Fibroblast of gingiva (primary cell): ENCODE measurements around the gene GPR3.

Experiments
- DNase-seq: peaks from one replicate; pipeline ENCODE4 v3.0.0-alpha.2; 2011; ENCODE audit warnings: low read depth

Gene GPR3, protein sequence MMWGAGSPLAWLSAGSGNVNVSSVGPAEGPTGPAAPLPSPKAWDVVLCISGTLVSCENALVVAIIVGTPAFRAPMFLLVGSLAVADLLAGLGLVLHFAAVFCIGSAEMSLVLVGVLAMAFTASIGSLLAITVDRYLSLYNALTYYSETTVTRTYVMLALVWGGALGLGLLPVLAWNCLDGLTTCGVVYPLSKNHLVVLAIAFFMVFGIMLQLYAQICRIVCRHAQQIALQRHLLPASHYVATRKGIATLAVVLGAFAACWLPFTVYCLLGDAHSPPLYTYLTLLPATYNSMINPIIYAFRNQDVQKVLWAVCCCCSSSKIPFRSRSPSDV

DNA sequence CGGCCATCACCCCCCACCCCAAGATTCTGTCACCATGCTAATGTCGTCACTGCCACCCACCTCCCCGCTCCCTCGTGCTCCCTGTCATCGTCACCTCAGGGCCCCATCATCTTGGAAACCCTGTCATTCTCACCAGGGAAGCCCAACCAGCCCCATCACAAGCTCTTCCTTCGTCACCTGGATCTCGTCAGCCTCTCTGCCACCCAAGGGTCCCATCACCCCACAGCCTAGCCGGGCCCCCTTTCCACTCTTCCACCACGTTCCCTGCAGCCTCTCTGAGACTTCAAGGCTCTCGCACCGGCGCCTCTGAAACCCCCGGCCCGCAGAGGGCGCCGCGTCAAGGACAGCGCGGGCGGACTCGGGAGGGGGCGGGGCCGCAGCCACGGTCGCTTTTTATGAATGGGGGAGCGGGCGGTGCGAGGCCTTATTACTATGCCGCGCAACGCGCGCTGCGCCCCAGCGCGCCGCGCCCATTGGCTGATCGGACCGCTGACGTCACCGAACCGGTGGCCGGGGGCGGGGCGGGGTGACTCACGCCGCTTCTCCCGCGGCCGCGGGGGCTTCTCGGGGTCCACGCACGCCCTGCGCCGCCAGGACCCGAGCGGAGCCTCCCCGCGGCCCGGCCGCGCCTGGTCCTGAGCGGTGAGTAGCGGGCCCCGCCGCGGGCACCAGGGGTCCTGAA lies at the start of gene GPR3:
TSS of gene GPR3 (plus strand) at position 527 of the 682 bp plus-strand sequence. CDS start 1,177 bp downstream, outside the sequence.
- DNase-seq: peak; percentile 85

DNA sequence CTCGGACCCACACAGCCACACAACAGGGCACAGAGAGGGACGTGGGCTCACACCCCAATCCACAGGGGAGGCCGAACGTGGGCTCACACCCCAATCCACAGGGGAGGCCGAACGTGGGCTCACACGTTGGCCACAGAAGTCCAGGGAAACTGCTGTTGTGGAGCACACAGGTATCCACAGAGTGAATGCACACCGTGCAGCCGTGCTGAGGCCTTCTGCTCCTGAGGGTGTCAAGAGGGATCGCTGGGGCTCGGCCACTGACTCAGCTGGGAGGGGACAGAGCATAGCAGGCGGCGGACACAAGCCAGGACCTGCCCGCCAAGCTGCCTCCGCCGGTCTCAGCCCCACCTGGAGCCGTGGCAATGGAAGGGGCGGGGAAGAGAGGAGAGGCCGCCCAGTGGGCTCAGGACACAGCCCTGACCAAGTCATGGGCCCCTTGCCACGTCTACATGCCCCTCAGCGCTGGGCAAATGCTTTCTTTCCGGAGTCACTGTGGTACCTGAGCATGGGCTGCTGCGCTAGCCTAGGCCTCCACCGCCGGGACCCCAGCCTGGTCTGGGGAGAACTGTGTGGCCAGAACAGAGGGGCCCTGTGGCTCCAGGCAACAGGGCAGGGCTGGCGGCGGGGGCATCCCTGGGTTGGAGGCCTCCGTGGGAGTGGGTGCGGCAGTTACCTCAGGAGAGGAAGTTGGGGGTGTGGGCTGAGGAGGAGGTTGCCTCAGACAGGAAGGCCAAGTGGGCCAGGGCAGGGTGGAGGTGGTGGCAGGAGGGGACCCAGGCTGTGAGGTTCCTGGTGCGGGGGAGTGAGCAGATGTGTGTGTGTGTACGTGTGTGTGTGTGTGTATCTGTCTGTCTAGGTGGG lies 49.4 kb upstream of the GPR3 start:
- DNase-seq: no peak

DNA sequence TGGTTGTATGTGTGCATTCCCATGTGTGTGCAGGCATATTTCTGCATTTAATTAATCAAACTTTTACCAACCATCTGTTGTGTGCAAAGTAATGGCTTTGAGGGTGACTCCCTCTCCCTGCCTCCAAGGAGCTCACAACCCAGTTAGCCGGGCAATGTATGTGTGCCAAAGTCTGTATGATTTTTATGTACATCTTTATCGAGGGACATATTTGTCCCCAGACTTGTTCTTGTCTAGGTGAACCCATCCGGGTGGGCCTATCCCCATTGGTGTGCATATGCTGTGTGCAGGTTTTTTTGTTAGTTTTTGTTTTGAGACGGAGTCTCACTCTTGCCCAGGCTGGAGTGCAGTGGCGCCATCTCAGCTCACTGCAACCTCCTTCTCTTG lies 48.8 kb upstream of the GPR3 start:
- DNase-seq: no peak

DNA sequence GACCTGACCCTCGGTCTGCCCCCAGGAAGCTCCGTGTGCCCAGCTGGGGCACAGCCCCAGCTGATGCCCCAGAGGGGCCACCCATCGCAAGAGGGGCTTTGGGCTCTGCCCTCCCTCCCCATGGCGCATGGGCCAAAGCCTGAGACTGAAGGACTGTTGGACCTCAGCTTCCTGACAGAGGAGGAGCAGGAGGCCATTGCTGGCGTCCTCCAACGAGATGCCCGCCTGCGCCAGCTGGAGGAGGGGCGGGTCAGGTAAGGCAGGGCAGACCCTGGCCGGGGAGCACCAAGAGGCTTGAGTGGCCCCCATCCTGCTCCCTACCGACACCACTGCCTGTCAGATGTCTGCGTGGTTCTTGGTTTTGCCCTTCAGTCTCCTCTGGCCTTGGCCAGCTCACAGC lies 47.1 kb upstream of the GPR3 start:
- no peak for DNase-seq

DNA sequence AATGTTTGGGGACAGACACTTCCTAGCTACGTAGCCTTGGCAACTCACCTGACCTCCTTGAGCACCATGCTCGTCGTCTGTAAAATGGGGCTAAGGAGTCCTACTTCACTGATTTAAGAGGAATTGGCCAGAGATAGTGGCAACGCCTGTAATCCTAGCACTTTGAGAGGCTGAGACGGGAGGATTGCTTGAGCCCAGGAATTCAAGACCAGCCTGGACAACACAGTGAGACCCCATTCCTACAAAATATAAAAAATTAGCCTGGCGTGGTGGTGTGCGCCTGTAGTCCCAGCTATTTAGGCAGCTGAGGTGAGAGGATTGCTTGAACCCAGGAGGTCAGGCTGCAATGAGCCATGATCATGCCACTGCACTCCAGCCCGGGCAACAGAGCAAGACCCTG lies 46.1 kb upstream of the GPR3 start:
- DNase-seq: no peak

DNA sequence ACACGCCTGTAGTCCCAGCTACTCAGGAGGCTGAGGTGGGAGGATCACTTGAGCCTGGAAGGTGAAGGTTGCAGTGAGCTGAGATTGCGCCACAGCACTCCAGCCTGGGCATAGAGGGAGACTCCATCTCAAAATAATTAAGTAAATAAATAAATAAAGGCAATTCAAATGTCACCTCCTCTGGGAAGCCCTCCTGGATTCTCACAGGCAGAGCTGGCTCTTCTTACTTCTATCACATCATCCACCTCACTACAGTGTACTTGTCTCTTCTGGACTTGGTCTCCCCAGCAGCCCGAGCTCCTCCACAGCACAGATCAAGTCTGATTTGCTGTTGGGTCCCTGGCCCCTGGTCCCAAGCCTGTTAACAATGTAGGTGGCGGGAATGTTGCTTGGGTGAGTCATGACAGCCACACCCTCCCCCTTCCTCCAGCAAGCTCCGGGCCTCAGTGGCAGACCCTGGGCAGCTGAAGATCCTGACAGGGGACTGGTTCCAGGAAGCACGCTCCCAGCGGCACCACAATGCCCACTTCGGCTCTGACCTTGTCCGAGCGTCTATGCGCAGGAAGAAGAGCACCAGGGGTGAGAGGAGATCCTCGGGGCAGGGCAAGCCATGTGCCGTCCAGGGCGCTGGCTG lies 45.3 kb upstream of the GPR3 start:
- DNase-seq: no peak

DNA sequence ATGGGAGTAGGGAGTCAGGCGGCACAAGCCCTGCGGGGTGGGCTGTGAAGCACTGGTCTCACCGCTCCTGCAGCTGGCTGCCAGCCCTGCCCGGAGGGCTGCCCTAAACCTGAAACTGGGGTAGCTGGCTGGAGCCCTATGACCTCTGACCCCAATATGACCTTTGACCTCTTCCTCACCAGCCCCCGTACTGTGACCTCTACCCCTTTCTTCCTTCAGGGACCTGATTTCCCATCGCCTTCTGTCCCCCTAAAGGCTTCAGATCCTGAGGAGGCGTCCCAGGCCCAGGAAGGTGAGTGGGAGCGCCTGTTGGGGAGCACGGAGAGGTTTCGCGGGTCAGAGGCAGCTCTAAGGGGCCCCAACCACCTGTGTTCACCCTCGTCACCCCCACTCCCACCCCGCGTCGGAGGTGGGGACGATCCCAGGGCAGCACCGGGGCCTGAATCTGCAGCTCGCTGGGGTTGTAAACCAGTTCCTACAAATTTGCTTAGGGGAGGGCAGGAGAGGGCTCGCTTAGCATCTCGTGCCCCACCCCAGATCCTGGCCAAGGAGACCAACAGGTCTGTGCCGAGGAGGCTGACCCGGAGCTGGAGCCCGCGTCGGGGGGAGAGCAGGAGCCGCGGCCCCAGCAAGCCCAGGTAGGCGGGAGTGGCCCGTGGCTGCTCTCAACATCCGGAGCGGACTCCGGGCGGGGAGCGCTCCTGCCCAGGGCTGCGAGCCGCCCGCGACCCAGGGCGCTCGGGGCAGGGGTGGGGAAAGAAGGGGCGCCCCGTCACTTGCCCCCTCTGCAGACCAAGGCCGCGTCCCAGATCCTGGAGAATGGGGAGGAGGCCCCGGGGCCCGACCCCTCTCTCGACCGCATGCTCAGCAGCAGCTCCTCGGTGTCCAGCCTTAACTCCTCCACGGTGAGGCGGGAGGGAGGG lies 43.3 kb upstream of the GPR3 start:
- DNase-seq: no peak

DNA sequence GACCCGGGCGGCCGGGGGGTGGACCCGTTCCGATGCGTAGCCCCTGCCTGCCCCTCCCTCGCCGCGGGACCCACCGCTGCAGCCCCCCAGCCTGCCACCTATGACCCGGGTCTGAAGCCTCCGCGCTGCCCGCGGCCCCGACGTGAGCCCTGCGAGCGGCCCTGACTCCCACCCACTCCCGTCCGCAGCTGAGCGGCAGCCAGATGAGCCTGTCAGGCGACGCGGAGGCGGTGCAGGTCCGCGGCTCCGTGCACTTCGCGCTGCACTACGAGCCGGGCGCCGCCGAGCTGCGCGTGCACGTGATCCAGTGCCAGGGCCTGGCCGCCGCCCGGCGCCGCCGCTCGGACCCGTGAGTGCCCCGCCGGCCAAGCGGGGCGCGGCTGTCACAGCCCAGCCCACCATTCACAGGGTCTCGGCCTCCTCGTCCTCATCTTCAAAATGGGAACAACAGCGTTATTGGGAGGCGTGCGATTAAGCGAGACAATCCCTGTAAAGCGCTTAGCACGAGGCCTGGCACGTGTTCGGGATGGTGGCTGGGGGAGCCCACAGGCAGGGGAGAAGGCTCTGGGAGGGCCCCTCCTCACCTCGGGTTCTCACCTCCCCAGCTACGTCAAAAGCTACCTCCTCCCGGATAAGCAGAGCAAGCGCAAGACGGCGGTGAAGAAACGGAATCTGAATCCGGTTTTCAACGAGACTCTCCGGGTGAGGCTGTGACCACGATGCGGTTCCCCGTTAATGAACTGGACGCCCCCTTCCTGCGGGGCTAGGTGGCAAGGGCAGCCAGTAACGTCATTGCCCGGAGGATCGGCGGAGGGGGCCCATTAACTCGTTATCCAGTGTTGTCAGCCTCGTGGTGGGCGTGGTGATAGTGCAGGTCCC lies 42.4 kb upstream of the GPR3 start:
- DNase-seq: peak; percentile 60

DNA sequence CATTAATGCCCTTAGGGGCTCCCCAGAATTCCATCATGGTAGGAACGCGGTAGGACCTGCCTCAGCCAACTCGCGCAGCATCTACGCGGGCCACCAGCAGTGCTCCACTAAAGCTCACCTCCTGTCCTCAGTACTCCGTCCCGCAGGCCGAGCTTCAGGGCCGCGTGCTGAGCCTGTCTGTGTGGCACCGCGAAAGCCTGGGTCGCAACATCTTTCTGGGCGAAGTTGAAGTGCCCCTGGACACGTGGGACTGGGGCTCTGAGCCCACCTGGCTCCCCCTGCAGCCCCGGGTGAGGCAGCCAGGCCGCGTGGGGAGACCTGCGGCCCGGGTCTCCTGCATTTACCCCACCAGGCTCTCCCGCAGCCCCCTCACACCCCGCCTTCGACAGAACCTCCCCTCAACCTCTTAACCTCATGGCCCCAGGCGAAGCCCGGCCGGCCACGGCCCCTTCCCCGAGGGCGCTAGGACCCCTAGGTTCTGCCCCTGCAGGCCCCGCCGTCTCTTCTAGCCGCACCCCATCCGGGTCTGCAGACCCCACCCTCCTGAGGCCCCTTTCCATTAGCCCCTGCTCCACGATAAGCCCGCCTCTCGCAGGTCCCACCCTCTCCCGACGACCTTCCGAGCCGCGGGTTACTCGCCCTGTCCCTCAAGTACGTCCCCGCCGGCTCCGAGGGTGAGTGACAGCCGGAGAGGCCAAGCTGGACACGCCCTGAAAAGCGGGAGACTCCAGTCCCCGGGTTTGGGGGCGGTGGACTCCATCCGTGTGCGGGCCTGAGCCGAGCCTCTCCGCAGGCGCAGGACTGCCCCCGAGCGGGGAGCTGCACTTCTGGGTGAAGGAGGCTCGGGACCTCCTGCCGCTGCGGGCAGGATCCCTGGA lies 41.5 kb upstream of the GPR3 start:
- DNase-seq: no peak

DNA sequence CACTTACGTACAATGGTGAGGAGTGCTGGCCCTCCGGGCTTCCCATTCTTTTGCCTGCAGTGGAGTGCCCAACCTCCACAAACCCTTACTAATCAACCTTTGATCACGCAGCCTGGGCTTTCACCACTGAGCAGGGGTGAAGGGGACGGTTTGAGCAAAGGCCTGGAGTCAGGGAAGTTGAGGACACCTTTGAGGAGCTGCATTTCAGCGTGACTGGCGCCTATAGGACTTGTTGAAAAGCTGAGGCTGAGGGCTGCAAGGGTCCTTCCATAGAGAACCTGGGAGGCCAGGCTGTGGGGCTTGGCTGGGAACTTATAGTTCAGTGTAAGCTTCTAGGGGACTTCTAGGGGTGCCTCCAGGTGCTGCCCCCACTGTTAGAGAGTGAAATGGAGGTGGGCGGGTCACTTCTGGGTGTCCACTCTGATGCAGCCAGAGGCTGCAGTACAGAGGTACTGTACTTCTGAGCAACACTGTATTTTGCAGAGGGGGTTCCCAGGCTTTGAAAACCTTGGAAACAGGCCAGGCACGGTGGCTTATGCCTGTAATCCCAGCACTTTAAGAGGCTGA lies 40.8 kb upstream of the GPR3 start:
- DNase-seq: no peak

DNA sequence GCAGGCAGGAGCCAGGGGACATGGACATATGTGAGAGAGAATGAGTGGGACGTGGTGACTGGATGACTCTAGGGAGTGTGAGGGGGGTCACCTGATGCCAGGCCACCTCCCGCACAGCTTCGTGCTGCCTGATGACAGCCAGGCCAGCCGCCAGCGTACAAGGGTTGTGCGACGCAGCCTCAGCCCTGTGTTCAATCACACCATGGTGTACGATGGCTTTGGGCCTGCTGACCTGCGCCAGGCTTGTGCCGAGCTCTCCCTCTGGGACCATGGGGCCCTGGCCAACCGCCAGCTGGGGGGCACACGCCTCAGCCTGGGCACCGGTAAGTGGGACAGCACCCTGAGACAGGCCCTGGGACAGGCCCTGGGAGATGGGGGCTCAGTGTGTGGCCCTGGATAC lies 39.3 kb upstream of the GPR3 start:
- DNase-seq: no peak

DNA sequence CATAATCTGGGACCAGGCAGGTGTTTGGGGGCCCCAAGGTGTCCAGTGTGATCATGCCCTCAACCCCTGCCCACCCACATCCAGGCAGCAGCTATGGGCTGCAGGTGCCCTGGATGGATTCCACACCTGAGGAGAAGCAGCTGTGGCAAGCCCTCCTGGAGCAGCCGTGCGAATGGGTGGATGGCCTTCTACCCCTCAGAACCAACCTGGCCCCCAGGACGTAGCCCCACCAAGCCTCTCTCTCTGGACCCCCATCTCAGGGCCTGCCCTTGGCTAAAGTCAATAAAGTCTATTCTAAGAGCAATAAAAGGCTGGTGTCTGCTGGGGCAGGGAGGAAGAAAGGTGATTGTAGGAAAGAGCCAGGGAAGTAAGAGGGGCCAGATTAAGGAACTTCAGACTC lies 38.8 kb upstream of the GPR3 start:
- no peak for DNase-seq

DNA sequence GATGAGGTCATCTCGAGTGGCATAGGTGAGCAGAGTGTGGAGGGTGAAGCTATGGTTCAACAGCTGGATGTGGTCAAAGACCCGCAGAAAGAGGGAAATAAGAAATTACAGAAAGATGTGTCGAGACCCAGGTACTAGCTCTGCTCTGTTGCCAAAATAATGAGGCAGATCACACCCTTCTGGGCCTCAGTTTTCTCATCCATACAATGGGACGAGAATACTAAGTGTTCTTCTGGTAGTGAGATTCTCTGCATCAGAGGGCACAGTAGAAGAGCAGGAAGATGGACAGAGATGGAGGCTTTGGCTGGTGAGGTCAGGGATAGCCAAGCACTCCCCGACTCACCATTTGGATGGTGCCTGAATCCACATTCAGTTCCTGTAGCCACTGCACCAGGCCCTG lies 36.7 kb upstream of the GPR3 start:
- DNase-seq: no peak

DNA sequence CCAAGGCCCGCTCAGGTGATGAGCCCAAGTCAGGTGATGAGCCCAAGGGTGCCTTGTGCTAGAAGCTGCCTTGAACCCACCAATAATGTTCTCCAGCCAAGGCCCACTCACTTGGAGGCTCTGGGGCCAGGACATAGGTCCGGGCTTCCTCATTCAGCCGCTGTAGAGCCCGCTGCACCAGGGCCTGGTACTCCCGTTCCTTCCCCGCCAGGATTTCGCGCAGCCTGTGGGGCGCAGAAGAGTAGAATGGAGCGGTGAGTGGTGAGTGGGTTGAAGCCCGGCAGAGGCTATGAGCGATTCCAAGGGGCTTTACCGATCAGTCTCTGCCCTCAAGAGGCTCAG lies 36.2 kb upstream of the GPR3 start:
- no peak for DNase-seq

DNA sequence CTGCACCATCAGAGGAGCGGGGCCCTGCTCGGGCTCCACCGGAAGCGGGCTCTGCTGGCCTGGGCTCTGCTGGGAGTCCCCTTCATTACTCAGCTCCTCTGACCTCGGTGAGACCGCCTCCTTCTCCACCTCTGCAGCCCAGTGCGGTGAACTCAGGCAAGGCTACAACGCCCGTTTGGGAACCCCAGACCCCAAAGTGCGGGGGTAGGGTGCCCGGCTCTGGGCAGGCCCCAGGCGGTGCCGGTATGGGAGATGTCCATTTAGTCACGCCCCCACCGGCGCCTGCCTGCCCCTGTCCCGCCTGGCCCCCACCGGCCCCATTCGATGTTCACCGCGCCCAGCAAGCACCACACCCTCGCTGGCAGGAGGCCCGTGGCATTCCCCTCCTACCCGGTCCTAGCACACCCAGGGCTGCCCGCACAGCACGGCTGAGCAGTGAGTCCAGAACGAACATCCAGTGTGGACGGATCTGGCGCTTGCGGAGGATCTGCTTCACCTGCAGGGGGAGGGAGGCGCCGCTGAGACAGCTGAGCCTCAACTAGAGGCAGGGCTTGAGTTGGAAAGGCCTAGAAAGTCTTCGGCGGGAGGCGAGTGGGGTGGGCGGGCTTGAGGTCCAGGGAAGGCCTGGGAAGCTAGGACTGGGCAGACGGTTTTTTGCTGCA lies 35.7 kb upstream of the GPR3 start:
- no peak for DNase-seq

DNA sequence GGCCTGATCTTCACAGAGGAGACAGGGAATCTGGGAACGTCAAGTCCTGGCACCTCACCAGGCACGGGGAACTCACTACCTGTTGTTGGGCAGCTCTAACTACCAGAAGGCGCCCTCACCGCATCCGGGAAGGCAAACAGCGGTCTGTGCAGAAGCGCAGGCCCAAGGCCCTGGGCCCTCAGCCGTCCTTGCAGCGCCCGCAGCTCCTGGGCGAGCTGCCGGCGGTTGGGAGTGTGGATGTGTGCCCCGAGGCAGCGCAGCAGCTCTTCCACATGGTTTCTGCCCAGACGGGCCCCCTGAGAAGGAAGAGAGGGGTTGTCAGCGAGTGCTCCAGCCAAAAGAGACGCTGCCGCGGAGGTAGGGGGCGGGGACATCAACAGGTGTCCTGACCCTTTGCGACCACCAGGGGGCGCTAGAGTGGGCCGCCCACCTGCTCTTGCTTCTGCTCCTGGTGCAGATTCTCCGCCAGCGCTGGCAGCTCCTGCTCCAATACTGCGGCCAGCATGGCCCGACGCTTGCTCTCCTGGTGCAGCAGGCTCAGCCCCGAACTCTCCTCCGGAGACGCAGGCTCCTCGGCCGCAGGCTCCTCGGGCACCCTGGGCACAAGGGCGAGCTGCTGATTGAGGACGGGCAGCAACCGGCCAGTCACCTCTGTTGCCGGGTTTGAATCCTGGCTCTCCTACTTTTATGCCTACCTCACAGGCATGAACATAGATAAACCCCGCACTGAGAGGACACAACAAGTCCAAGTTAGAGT lies 35.0 kb upstream of the GPR3 start:
- DNase-seq: peak; percentile 19

DNA sequence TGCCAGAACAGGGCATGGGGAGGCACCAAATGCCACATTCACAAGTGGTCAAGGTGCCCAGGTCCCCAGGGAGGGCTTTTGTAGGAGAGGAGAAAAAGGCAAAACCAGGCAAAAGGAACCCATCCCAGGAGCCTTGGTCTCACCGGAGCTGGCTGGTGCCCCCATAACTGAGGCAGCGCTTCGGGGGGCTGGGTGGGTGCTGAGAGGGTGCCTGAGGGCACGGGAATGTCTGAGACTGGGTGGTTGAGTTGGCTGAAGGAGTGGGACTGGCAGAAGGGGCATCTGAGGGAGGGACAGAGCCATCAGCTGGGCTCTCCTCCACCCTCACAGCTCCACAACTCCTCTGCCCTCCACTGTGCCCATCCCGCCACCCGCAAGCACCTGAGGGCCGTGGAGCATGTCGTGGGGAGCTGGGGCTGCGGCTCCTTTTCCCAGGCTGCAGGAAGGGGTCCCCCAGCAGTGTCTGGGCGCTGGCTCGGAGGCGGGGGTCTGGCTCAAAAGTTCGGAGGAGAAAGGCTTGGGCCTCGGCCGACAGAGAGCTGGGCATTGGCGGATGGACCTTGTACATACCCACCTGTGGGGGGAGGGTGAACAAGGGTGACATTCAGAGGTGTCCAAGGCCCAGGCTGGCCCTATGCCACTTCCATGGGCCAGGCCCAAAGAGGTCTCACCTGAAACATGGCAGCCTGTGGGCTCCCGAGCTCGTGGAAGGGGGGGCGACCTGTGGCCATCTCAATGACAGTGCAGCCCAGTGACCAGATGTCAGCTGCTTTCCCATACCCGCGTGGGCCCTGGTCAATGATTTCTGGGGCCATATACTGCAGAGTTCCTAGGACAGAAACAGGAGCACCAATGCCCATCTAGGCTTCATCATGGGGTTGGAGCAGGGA lies 34.1 kb upstream of the GPR3 start:
- no peak for DNase-seq
